SKM-1 (cell line): ENCODE measurements around the gene LPCAT2.

Experiments used
- DNase-seq: peaks from one replicate; lab custom pipeline; 2025; ENCODE audit not compliant: unreplicated experiment; lab: John Stamatoyannopoulos, UW

LPCAT2 gene

GRCh38 chr16:55501549-55502322 is 7.1 kb upstream of the LPCAT2 start:
- DNase-seq = no peak

- DNase-seq = no peak
Observed at GRCh38 chr16:55502801-55503366, 6.0 kb upstream of the LPCAT2 start.

GRCh38 chr16:55503726-55504550 is 4.9 kb upstream of the LPCAT2 start:
- no peak for DNase-seq

- no peak for DNase-seq
Observed at GRCh38 chr16:55505333-55506015, 3.4 kb upstream of the LPCAT2 start.

GRCh38 chr16:55506083-55506482 is 2.8 kb upstream of the LPCAT2 start:
- DNase-seq = no peak

GRCh38 chr16:55506708-55507107 is 2.2 kb upstream of the LPCAT2 start:
- DNase-seq = no peak

- peak; percentile 33 for DNase-seq
Observed at GRCh38 chr16:55508271-55508921, 476 bp upstream of the LPCAT2 start.

GRCh38 chr16:55510185-55510805 is 1.4 kb downstream of the LPCAT2 start:
- peak; percentile 75 for DNase-seq

GRCh38 chr16:55512941-55513340 is 4.1 kb downstream of the LPCAT2 start:
- DNase-seq = no peak

GRCh38 chr16:55513616-55514015 is 4.7 kb downstream of the LPCAT2 start:
- no peak for DNase-seq

GRCh38 chr16:55515111-55515510 is 6.2 kb downstream of the LPCAT2 start:
- no peak for DNase-seq

- no peak for DNase-seq
Observed at GRCh38 chr16:55521792-55522191, 12.9 kb downstream of the LPCAT2 start.

GRCh38 chr16:55526441-55526840 is 17.6 kb downstream of the LPCAT2 start:
- DNase-seq = no peak

- no peak for DNase-seq
Observed at GRCh38 chr16:55527885-55528284, 19.0 kb downstream of the LPCAT2 start.

- DNase-seq = no peak
Observed at GRCh38 chr16:55529018-55529417, 20.1 kb downstream of the LPCAT2 start.

- no peak for DNase-seq
Observed at GRCh38 chr16:55530316-55530856, 21.5 kb downstream of the LPCAT2 start.

- no peak for DNase-seq
Observed at GRCh38 chr16:55532227-55532626, 23.4 kb downstream of the LPCAT2 start.

GRCh38 chr16:55534756-55535155 is 25.9 kb downstream of the LPCAT2 start:
- DNase-seq = no peak

- DNase-seq = peak; percentile 67
Observed at GRCh38 chr16:55539049-55539448, 30.2 kb downstream of the LPCAT2 start.

GRCh38 chr16:55539488-55539887 is 30.6 kb downstream of the LPCAT2 start:
- DNase-seq = no peak
